DND-41 (cell line): ENCODE measurements around the gene BCL3.

Experiments
- ATAC-seq: fragments of 200-7000 bp; cut with Tn5 transposase; 3 replicates; pipeline ENCODE4 v1.9.1; 2021; ENCODE audit warnings: low read depth; ENCODE audit not compliant: insufficient read depth
- DNase-seq: peaks from one replicate; pipeline ENCODE4 v3.0.0-alpha.2; 2020
- H2AFZ ChIP-seq: 2 replicates; pipeline ENCODE4 v1.6.0; 2012; ENCODE audit warnings: low read depth, low read length
- H3K27ac ChIP-seq: 2 replicates; pipeline ENCODE4 v1.5.1; 2012; ENCODE audit warnings: low read length, inconsistent platforms
- H3K27me3 ChIP-seq: fragments of 200-600 bp; sonication (generic); 2 replicates; pipeline ENCODE4 v1.6.0; 2012; ENCODE audit warnings: low read length, mild to moderate bottlenecking, inconsistent platforms; ENCODE audit not compliant: insufficient read depth, poor library complexity
- H3K36me3 ChIP-seq: 2 replicates; pipeline ENCODE4 v1.5.1; 2012; ENCODE audit warnings: low read length, inconsistent platforms; ENCODE audit not compliant: insufficient read depth
- H3K4me1 ChIP-seq: 2 replicates; pipeline ENCODE4 v1.5.1; 2012; ENCODE audit warnings: mild to moderate bottlenecking, low read length; ENCODE audit not compliant: insufficient read depth
- H3K4me2 ChIP-seq: 2 replicates; pipeline ENCODE4 v1.6.0; 2012; ENCODE audit warnings: mild to moderate bottlenecking, moderate library complexity, low read length, inconsistent platforms; ENCODE audit not compliant: insufficient read depth
- H3K4me3 ChIP-seq, 2 experiments: fragments of 200-600 bp in 1 of 2; shearing (Covaris generic) in 1 of 2; 2 replicates each; pipeline ENCODE4 v1.5.1; 2012 to 2016; ENCODE audit warnings: inconsistent platforms in 2 of 2, low read length in 2 of 2, mild to moderate bottlenecking in 2 of 2, low read depth in 1 of 2, moderate library complexity in 1 of 2
- H3K79me2 ChIP-seq: 2 replicates; pipeline ENCODE4 v1.6.0; 2012; ENCODE audit warnings: low read length, inconsistent platforms; ENCODE audit not compliant: insufficient read depth
- H3K9ac ChIP-seq: 2 replicates; pipeline ENCODE4 v1.6.0; 2012; ENCODE audit warnings: low read depth, mild to moderate bottlenecking, inconsistent platforms, low read length, moderate library complexity
- H3K9me3 ChIP-seq: 2 replicates; pipeline ENCODE4 v1.5.1; 2012; ENCODE audit warnings: low read length, moderate library complexity, mild to moderate bottlenecking, inconsistent platforms; ENCODE audit not compliant: insufficient read depth, severe bottlenecking
- H4K20me1 ChIP-seq: 2 replicates; pipeline ENCODE4 v1.6.0; 2012; ENCODE audit warnings: low read length; ENCODE audit not compliant: insufficient read depth
- CTCF ChIP-seq: IDR thresholded peaks from 2 replicates; pipeline ENCODE4 v1.5.1; 2012; ENCODE audit warnings: borderline replicate concordance, low read length, moderate library complexity, mild to moderate bottlenecking; ENCODE audit not compliant: poor library complexity, severe bottlenecking; ENCODE audit errors: extremely low read depth
- EZH2 ChIP-seq: IDR thresholded peaks from 3 replicates; pipeline ENCODE4 v1.6.1; 2012; ENCODE audit warnings: borderline replicate concordance, low read depth, mild to moderate bottlenecking, moderate library complexity, low read length, inconsistent platforms; ENCODE audit not compliant: severe bottlenecking

Gene BCL3

GRCh38 chr19:44705502-44706010 lies 43.0 kb upstream of the BCL3 start:
- no peaks in the 10 kb centered on the region for H3K36me3 ChIP-seq
- H3K9me3 ChIP-seq = no peaks in the 10 kb centered on the region
- no peak for TF ChIP-seq EZH2
- no peak for TF ChIP-seq CTCF
- no peaks in the 10 kb centered on the region for H3K4me1 ChIP-seq
- DNase-seq (no peak), ATAC-seq (no peak)
- no peak overlapping the region for H3K27ac ChIP-seq
- H3K4me3 ChIP-seq = no peak overlapping the region
- no peak overlapping the region for H3K4me2 ChIP-seq
- no peak overlapping the region for H2AFZ ChIP-seq
- no peaks in the 10 kb centered on the region for H4K20me1 ChIP-seq
- H3K79me2 ChIP-seq = no peaks in the 10 kb centered on the region
- H3K27me3 ChIP-seq = no peaks in the 10 kb centered on the region
- no peak overlapping the region for H3K9ac ChIP-seq

GRCh38 chr19:44706506-44707236 lies 41.8 kb upstream of the BCL3 start:
- H3K4me3 ChIP-seq = no peak overlapping the region
- H3K27me3 ChIP-seq = no peaks in the 10 kb centered on the region
- no peak overlapping the region for H3K4me2 ChIP-seq
- H3K36me3 ChIP-seq = no peaks in the 10 kb centered on the region
- no peak overlapping the region for H3K9ac ChIP-seq
- H3K4me1 ChIP-seq = no peaks in the 10 kb centered on the region
- H3K79me2 ChIP-seq = no peaks in the 10 kb centered on the region
- H4K20me1 ChIP-seq = no peaks in the 10 kb centered on the region
- DNase-seq (no peak), ATAC-seq (no peak)
- TF ChIP-seq EZH2 (no peak), CTCF (no peak)
- no peak overlapping the region for H2AFZ ChIP-seq
- H3K27ac ChIP-seq = no peak overlapping the region
- H3K9me3 ChIP-seq = no peaks in the 10 kb centered on the region

- Histone ChIP-seq H3K27ac (no peak overlapping the region), H3K27me3 (no peaks in the 10 kb centered on the region), H3K9ac (no peak overlapping the region), H2AFZ (no peak overlapping the region), H3K79me2 (no peaks in the 10 kb centered on the region), H3K4me2 (no peak overlapping the region), H3K4me3 (no peak overlapping the region), H3K36me3 (no peaks in the 10 kb centered on the region), H3K4me1 (no peaks in the 10 kb centered on the region), H3K9me3 (no peaks in the 10 kb centered on the region), H4K20me1 (no peaks in the 10 kb centered on the region)
- TF ChIP-seq EZH2 (no peak), CTCF (no peak)
- DNase-seq = no peak
- ATAC-seq = no peak
Observed at GRCh38 chr19:44707794-44708193, 40.7 kb upstream of the BCL3 start.
